GM12878 (cell line): Measurements from ENCODE around the gene MAST4. TPM values are rescaled to one million over a fixed set of nuclear protein-coding genes. Genes with fewer than 3 reads are reported as not detected.

Experiments
- ATAC-seq: fragments of 200-7000 bp; cut with Tn5 transposase; 3 replicates; pipeline ENCODE4 v1.9.1; 2020; ENCODE audit warnings: mild to moderate bottlenecking, moderate library complexity
- BruUV-seq: library from RNA; stranded (reverse); fragments of 400-500 nt; replicated peaks from 2 replicates; lab custom pipeline; 2021; lab: Mats Ljungman, UMichigan
- CTCF ChIA-PET: fragments of 300-600 bp; sonication (Branson Sonifier 250); formaldehyde crosslinking; extraction: SDS; loops from one replicate; lab custom pipeline; 2021; ENCODE audit warnings: inconsistent platforms; lab: Yijun Ruan, JAX
- POLR2A ChIA-PET: fragments of 350-600 bp; formaldehyde crosslinking; extraction: SDS; loops from one replicate; lab custom pipeline; 2021; ENCODE audit warnings: inconsistent platforms; lab: Charles Lee
- RAD21 ChIA-PET: fragments of 300-600 bp; sonication (Branson Sonifier 250); formaldehyde crosslinking; loops from one replicate; lab custom pipeline; 2023; ENCODE audit warnings: antibody characterized with exemption; ENCODE audit not compliant: unreplicated experiment; lab: Charles Lee
- SMC1A ChIA-PET: fragments of 300-600 bp; sonication (Branson Sonifier 250); formaldehyde crosslinking; loops from one replicate; lab custom pipeline; 2023; ENCODE audit not compliant: unreplicated experiment, uncharacterized antibody; lab: Charles Lee
- DNase-seq: peaks from one replicate; pipeline ENCODE4 v3.0.0-alpha.2; 2011; ENCODE audit warnings: low read depth, low spot score
- FAIRE-seq: peaks from 3 replicates; lab custom pipeline; 2011; peaks lifted over from hg19 to GRCh38; lab: Jason Lieb, UNC
- H2AFZ ChIP-seq: 2 replicates; pipeline ENCODE4 v1.6.0; 2011; ENCODE audit warnings: low read depth, low read length, control low read depth; ENCODE audit not compliant: control insufficient read depth
- H3K27ac ChIP-seq: 2 replicates; pipeline ENCODE4 v1.5.1; 2011; ENCODE audit warnings: control low read depth; ENCODE audit not compliant: control insufficient read depth, insufficient read depth
- H3K27me3 ChIP-seq, 2 experiments: replicated peaks in 1 of 2; 2 replicates each; pipeline versions ENCODE4 v1.6.0 to v1.6.1; 2011; ENCODE audit warnings: low read length in 1 of 2; ENCODE audit not compliant: control insufficient read depth in 2 of 2, insufficient read depth in 2 of 2
- H3K36me3 ChIP-seq, 2 experiments: 2 replicates each; pipeline ENCODE4 v1.5.1; 2011; ENCODE audit warnings: low read length in 1 of 2; ENCODE audit not compliant: control insufficient read depth in 2 of 2, insufficient read depth in 2 of 2
- H3K4me1 ChIP-seq: 2 replicates; pipeline ENCODE4 v1.6.1; 2011; ENCODE audit warnings: mild to moderate bottlenecking, low read length, moderate library complexity, mixed read lengths; ENCODE audit not compliant: control insufficient read depth, insufficient read depth
- H3K4me2 ChIP-seq: 2 replicates; pipeline ENCODE4 v1.6.0; 2011; ENCODE audit warnings: control low read depth; ENCODE audit not compliant: control insufficient read depth, insufficient read depth
- H3K4me3 ChIP-seq: fragments of 200-600 bp; sonication (generic); 2 replicates; pipeline ENCODE4 v1.5.1; 2016
- H3K79me2 ChIP-seq: 2 replicates; pipeline ENCODE4 v1.6.0; 2011; ENCODE audit warnings: low read length; ENCODE audit not compliant: control insufficient read depth, insufficient read depth
- H3K9ac ChIP-seq: 2 replicates; pipeline ENCODE4 v1.8.0; 2011; ENCODE audit warnings: low read length, control low read depth, mixed read lengths; ENCODE audit not compliant: control insufficient read depth, insufficient read depth
- H3K9me3 ChIP-seq: replicated peaks from 3 replicates; pipeline ENCODE4 v1.5.1; 2011; ENCODE audit warnings: mild to moderate bottlenecking, low read length; ENCODE audit not compliant: control insufficient read depth, insufficient read depth
- H4K20me1 ChIP-seq: 2 replicates; pipeline ENCODE4 v1.6.0; 2011; ENCODE audit not compliant: control insufficient read depth, insufficient read depth
- ASH2L ChIP-seq: fragments of 300-600, 200-600 bp; sonication (generic); IDR thresholded peaks from 2 replicates; pipeline ENCODE4 v1.6.1; 2017; ENCODE audit warnings: low read depth, mild to moderate bottlenecking, borderline replicate concordance
- FOXM1 ChIP-seq: IDR thresholded peaks from 2 replicates; pipeline ENCODE4 v1.6.1; 2012; ENCODE audit warnings: low read depth, mild to moderate bottlenecking, inconsistent platforms, low read length, moderate library complexity
- HCFC1 ChIP-seq: fragments of 150-350 bp; IDR thresholded peaks from 2 replicates; pipeline ENCODE4 v1.6.1; 2014; ENCODE audit warnings: low read length
- LARP7 ChIP-seq: fragments of 450-650 bp; IDR thresholded peaks from 2 replicates; pipeline ENCODE4 v1.6.1; 2017; ENCODE audit warnings: mild to moderate bottlenecking
- NFXL1 ChIP-seq: fragments of 450-650 bp; IDR thresholded peaks from 2 replicates; pipeline ENCODE4 v1.6.1; 2017; ENCODE audit warnings: antibody characterized with exemption, mild to moderate bottlenecking, borderline replicate concordance
- NFYA ChIP-seq: IDR thresholded peaks from 2 replicates; pipeline ENCODE4 v1.6.1; 2011; ENCODE audit warnings: low read depth, mild to moderate bottlenecking, low read length, improper control_type of control experiment, borderline replicate concordance
- RFX5 ChIP-seq: IDR thresholded peaks from 2 replicates; pipeline ENCODE4 v1.6.1; 2011; ENCODE audit warnings: low read depth, low read length, improper control_type of control experiment
- TBL1XR1 ChIP-seq: IDR thresholded peaks from 2 replicates; pipeline ENCODE4 v1.6.1; 2012; ENCODE audit warnings: low read depth, low read length, improper control_type of control experiment
- ZSCAN29 ChIP-seq: fragments of 450-650 bp; IDR thresholded peaks from 2 replicates; pipeline ENCODE4 v1.6.1; 2017; ENCODE audit warnings: mild to moderate bottlenecking, moderate library complexity
- WGBS: methylation state at CpG from one replicate; pipeline ENCODE4 v1.1.6; 2016; ENCODE audit warnings: low lambda C conversion rate; ENCODE audit not compliant: insufficient replicate concordance, insufficient coverage; ENCODE audit errors: missing lambda C conversion rate; 5-methylcytosine and 5-hydroxymethylcytosine counted together
- in situ Hi-C: fragments of 300-500 bp; cut with MboI; formaldehyde crosslinking; loops from 9 replicates; pipeline ENCODE4 v1.14.3; 2018; ENCODE audit warnings: mixed read lengths
- intact Hi-C: fragments of 100-400 bp; cut with micrococcal nuclease; formaldehyde crosslinking; loops from one replicate; pipeline ENCODE4 v1.14.2; 2022; ENCODE audit not compliant: unreplicated experiment
- polyA plus RNA-seq, 11 experiments: library from polyadenylated mRNA; depleted of rRNA in 4 of 11; unstranded in 6 of 11; stranded (reverse) in 5 of 11; fragments of >200 nt; fragmentation: Nextera tagmentation in 4 of 11; fragmentation: Illumina TruSeq in 1 of 11; extraction: Ambion mirVana in 4 of 11; extraction: Trizol in 1 of 11; gene quantifications; 1 replicate in 1 of 11; 2 replicates in 10 of 11; pipeline versions ENCODE4 v1.2.1 to v1.2.3, GENCODE V29; 2011 to 2016; ENCODE audit warnings: inconsistent platforms in 2 of 11, missing spikeins in 2 of 11, low read depth in 1 of 11
- total RNA-seq, 4 experiments: library from RNA; depleted of rRNA in 3 of 4; stranded (reverse); fragments of >200 nt in 3 of 4; fragmentation: Illumina TruSeq in 1 of 4; extraction: Trizol in 1 of 4; gene quantifications; 2 replicates each; pipeline versions ENCODE4 v1.2.1 to v1.2.3, GENCODE V29; 2013 to 2021
- TF ChIP-seq, protein P1 (sequence below): IDR thresholded peaks from 2 replicates; pipeline ENCODE4 v1.6.1; 2012; ENCODE audit warnings: low read depth, low read length, improper control_type of control experiment
- TF ChIP-seq, protein P2 (sequence below): IDR thresholded peaks from 2 replicates; pipeline ENCODE4 v1.6.1; 2012; ENCODE audit warnings: low read depth, low read length, improper control_type of control experiment
- TF ChIP-seq, protein P3 (sequence below): fragments of 450-650 bp; IDR thresholded peaks from 2 replicates; pipeline ENCODE4 v1.6.1; 2018; ENCODE audit warnings: borderline replicate concordance, mild to moderate bottlenecking; ENCODE audit not compliant: partially characterized antibody

MAST4 gene
- total and polyA plus RNA-seq, 10 of the 15 experiments (the other 5 are each of a cell fraction or from before 2014, with no cell fraction given), result 0.02 to 1.6 (median 0.29) TPM; not detected in 1

DNA sequence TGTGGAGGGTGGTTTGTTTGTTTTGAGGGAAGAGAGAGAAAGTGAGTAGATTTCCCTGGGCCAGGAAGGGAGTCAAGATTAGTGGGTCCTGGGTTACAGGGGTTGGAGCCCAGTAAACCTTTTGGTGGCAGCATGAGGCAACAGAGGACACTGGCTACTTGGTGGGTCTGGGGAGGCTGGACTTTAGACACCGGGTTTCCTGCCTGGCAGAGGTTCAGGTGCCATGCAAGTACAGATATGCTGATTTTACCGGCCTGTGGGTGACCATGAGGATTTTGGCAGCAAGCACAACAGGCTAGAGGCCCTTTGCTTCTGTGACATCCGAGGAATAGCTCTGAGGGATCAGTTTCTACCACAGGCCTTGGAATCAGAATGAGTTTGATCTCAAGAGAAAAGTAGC is 18.9 kb downstream of the MAST4 start:
- Histone ChIP-seq H3K79me2 (no peaks in the 10 kb centered on the region), H4K20me1 (no peaks in the 10 kb centered on the region), H3K27ac (no peak overlapping the region), H3K9me3 (no peaks in the 10 kb centered on the region), H3K4me1 (peaks cover 31% of the 10 kb centered on the region), H3K4me3 (no peak overlapping the region), H3K27me3 (no peaks in the 10 kb centered on the region), H3K36me3 (no peaks in the 10 kb centered on the region), H3K9ac (no peak overlapping the region), H2AFZ (no peak overlapping the region), H3K4me2 (no peak overlapping the region)
- ATAC-seq (no peak), DNase-seq (no peak), FAIRE-seq (no peak)
- CTCF ChIA-PET, result interaction anchor here (1.4 kb wide), 1 partner anchor 61 kb away, joined by 4 read pairs; no protein-coding TSS in a partner anchor
- TF ChIP-seq TBL1XR1 (no peak), NFYA (no peak), FOXM1 (no peak), ZSCAN29 (no peak), HCFC1 (no peak), RFX5 (no peak), LARP7 (no peak), ASH2L (no peak), NFXL1 (no peak)
- TF ChIP-seq, protein P1, sequence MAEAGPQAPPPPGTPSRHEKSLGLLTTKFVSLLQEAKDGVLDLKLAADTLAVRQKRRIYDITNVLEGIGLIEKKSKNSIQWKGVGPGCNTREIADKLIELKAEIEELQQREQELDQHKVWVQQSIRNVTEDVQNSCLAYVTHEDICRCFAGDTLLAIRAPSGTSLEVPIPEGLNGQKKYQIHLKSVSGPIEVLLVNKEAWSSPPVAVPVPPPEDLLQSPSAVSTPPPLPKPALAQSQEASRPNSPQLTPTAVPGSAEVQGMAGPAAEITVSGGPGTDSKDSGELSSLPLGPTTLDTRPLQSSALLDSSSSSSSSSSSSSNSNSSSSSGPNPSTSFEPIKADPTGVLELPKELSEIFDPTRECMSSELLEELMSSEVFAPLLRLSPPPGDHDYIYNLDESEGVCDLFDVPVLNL, result no peak
- TF ChIP-seq, protein P2, sequence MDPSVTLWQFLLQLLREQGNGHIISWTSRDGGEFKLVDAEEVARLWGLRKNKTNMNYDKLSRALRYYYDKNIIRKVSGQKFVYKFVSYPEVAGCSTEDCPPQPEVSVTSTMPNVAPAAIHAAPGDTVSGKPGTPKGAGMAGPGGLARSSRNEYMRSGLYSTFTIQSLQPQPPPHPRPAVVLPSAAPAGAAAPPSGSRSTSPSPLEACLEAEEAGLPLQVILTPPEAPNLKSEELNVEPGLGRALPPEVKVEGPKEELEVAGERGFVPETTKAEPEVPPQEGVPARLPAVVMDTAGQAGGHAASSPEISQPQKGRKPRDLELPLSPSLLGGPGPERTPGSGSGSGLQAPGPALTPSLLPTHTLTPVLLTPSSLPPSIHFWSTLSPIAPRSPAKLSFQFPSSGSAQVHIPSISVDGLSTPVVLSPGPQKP, result no peak
- TF ChIP-seq, protein P3, sequence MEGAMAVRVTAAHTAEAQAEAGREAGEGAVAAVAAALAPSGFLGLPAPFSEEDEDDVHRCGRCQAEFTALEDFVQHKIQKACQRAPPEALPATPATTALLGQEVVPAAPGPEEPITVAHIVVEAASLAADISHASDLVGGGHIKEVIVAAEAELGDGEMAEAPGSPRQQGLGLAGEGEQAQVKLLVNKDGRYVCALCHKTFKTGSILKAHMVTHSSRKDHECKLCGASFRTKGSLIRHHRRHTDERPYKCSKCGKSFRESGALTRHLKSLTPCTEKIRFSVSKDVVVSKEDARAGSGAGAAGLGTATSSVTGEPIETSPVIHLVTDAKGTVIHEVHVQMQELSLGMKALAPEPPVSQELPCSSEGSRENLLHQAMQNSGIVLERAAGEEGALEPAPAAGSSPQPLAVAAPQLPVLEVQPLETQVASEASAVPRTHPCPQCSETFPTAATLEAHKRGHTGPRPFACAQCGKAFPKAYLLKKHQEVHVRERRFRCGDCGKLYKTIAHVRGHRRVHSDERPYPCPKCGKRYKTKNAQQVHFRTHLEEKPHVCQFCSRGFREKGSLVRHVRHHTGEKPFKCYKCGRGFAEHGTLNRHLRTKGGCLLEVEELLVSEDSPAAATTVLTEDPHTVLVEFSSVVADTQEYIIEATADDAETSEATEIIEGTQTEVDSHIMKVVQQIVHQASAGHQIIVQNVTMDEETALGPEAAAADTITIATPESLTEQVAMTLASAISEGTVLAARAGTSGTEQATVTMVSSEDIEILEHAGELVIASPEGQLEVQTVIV, result no peak
- no TSS peak for BruUV-seq
- in situ Hi-C loops (no loop called here), intact Hi-C loops (no loop called here)
- POLR2A ChIA-PET, result no interaction called here
- 88% methylated on average over 3 of the region's 3 CpGs for WGBS
- RAD21 ChIA-PET, result no interaction called here
- SMC1A ChIA-PET, result no interaction called here
